Stomach (tissue), 9 donors: ENCODE data around the gene FBXL7. TPM values are rescaled to one million over a fixed set of nuclear protein-coding genes. Genes with fewer than 3 reads are reported as not detected.

Experiments
- DNase-seq, 2 donors: peaks; one replicate each; pipeline versions ENCODE4 v3.0.0 to v3.0.0-alpha.2; 2013 to 2019
- H3K27ac ChIP-seq, 5 donors: fragments of 200-600 bp in 4 of 5; sonication (generic) in 4 of 5; one replicate each; pipeline ENCODE4 v1.5.1; 2013 to 2019; ENCODE audit warnings: mild to moderate bottlenecking in 1 of 5, moderate library complexity in 1 of 5
- H3K27me3 ChIP-seq, 3 donors: fragments of 200-600 bp; sonication (generic); one replicate each; pipeline ENCODE4 v1.5.1; 2017 to 2019; ENCODE audit warnings: mixed run types in 1 of 3
- H3K36me3 ChIP-seq, 4 donors: fragments of 200-600 bp; sonication (generic); 1 replicate in 3 of 4; 2 replicates in 1 of 4; pipeline ENCODE4 v1.5.1; 2016 to 2019
- H3K4me1 ChIP-seq, 4 donors: fragments of 200-600 bp; sonication (generic); one replicate each; pipeline ENCODE4 v1.5.1; 2016 to 2019
- H3K4me3 ChIP-seq, 4 donors: fragments of 200-600 bp; sonication (generic) in 3 of 4; one replicate each; pipeline ENCODE4 v1.5.1; 2016 to 2019; ENCODE audit warnings: mild to moderate bottlenecking in 1 of 4
- H3K9me3 ChIP-seq, 4 donors: fragments of 200-600 bp; sonication (generic); one replicate each; pipeline ENCODE4 v1.5.1; 2016 to 2019
- EP300 ChIP-seq: sonication (generic); formaldehyde crosslinking; IDR thresholded peaks from one replicate; pipeline ENCODE4 v1.6.1; 2017; ENCODE audit warnings: antibody characterized with exemption
- POLR2A ChIP-seq, 4 donors: fragments of 450-650 bp; IDR thresholded peaks; one replicate each; pipeline ENCODE4 v1.6.1; 2016; ENCODE audit warnings: antibody characterized with exemption in 4 of 4, control low read depth in 2 of 4, mild to moderate bottlenecking in 1 of 4, moderate library complexity in 1 of 4
- POLR2AphosphoS5 ChIP-seq, 3 donors: sonication (generic); formaldehyde crosslinking; IDR thresholded peaks; one replicate each; pipeline ENCODE4 v1.6.1; 2016; ENCODE audit warnings: antibody characterized with exemption in 3 of 3
- WGBS, 5 donors: extraction: QIAGEN DNeasy Blood & Tissue Kit in 3 of 5; methylation state at CpG; one replicate each; pipeline versions ENCODE4 v1.1.5 to v1.1.7; 2013 to 2018; 5-methylcytosine and 5-hydroxymethylcytosine counted together
- intact Hi-C: fragments of 100-400 bp; cut with DNase I; formaldehyde crosslinking; loops from one replicate; pipeline ENCODE4 v1.15.1; 2023; ENCODE audit warnings: low total_unique reads
- polyA plus RNA-seq, 3 donors: library from polyadenylated mRNA; stranded (reverse); fragments of 200-250 nt; gene quantifications; one replicate each; pipeline ENCODE4 v1.2.3, GENCODE V29; 2013
- total RNA-seq, 5 donors: library from RNA; depleted of rRNA; stranded (reverse); fragments of >200 nt; gene quantifications; one replicate each; pipeline versions ENCODE4 v1.1.0 to v1.2.3, GENCODE V29; 2014 to 2016
- TF ChIP-seq, protein P1 (sequence below), 7 experiments: fragments of 450-650 bp in 4 of 7; fragments of 200-600 bp in 3 of 7; sonication (generic) in 3 of 7; IDR thresholded peaks; one replicate each; pipeline ENCODE4 v1.5.1; 2016 to 2019; ENCODE audit warnings: antibody characterized with exemption in 7 of 7, control low read depth in 2 of 7, mild to moderate bottlenecking in 1 of 7
- donor health status: healthy with polysubstance abuse.
- donor health status: Bipolar disorder and iron deficiency.
- donor health status: healthy.

Gene FBXL7
- total and polyA plus RNA-seq, 8 donors = 3.6 to 17.1 (median 6.8) TPM

DNA sequence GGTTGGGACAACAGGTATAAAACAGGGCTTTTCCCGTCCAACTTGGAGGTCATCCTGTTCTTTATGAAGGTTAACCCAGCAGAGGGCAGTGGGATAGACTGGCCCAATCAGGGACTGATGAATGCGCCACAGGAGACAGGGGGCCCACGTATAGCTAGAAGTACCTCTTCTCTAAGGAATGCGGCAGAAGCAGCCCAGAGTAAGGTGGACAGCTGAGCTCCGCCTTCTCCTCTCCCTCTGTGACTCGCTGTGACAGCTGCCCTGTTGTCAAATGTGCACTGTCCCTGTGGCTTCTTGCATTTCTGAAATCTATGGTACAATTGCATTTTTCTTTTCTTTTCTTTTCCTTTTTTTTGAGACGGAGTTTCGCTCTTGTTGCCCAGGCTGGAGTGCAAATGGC, 306.6 kb downstream of the FBXL7 start:
- Histone ChIP-seq H3K4me1 (peaks cover 0 to 8% (median 0%) of the 10 kb centered on the region in 4 donors), H3K27me3 (no peaks in the 10 kb centered on the region), H3K27ac (no peak overlapping the region), H3K4me3 (no peak overlapping the region), H3K36me3 (no peaks in the 10 kb centered on the region), H3K9me3 (peaks cover 0 to 14% (median 6%) of the 10 kb centered on the region in 4 donors)
- intact Hi-C loops = no loop called here
- no peak for DNase-seq
- TF ChIP-seq EP300 (no peak), POLR2A (IDR thresholded peaks at IDR 0.05) (no peak), POLR2AphosphoS5 (IDR thresholded peaks at IDR 0.05) (no peak)
- TF ChIP-seq, protein P1, sequence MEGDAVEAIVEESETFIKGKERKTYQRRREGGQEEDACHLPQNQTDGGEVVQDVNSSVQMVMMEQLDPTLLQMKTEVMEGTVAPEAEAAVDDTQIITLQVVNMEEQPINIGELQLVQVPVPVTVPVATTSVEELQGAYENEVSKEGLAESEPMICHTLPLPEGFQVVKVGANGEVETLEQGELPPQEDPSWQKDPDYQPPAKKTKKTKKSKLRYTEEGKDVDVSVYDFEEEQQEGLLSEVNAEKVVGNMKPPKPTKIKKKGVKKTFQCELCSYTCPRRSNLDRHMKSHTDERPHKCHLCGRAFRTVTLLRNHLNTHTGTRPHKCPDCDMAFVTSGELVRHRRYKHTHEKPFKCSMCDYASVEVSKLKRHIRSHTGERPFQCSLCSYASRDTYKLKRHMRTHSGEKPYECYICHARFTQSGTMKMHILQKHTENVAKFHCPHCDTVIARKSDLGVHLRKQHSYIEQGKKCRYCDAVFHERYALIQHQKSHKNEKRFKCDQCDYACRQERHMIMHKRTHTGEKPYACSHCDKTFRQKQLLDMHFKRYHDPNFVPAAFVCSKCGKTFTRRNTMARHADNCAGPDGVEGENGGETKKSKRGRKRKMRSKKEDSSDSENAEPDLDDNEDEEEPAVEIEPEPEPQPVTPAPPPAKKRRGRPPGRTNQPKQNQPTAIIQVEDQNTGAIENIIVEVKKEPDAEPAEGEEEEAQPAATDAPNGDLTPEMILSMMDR (IDR thresholded peaks at IDR 0.05) = no peak
- 76 to 90% (median 83%) methylated on average over 8 of the region's 8 CpGs for WGBS, 5 donors

DNA sequence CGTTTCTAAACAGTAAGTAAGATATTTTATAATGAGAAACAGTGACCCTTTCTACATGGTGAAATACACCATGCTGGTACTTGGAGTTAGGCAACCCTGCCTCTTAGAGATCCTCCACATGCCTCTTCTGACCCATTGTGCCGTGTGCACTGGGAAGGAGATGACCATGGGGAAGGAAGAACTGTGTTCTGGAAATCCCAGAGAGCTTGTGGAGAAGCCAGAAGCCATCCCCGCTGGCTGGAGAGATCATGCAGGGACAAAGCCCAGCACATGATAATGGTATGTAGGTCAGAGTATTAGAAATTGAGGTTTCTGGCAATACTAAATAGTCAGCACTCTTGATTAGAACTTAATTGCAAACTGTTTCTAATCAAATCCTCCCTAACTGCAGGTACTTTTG, 307.3 kb downstream of the FBXL7 start:
- Histone ChIP-seq H3K4me3 (no peak overlapping the region), H3K27me3 (no peaks in the 10 kb centered on the region), H3K27ac (no peak overlapping the region), H3K36me3 (no peaks in the 10 kb centered on the region), H3K4me1 (peaks cover 0 to 8% (median 0%) of the 10 kb centered on the region in 4 donors), H3K9me3 (peaks cover 0 to 14% (median 6%) of the 10 kb centered on the region in 4 donors)
- no peak for DNase-seq
- 60 to 89% (median 74%) methylated on average over 3 of the region's 3 CpGs for WGBS, 5 donors
- intact Hi-C loops = no loop called here
- TF ChIP-seq, protein P1 (IDR thresholded peaks at IDR 0.05) = no peak
- no peak for TF ChIP-seq POLR2AphosphoS5 (IDR thresholded peaks at IDR 0.05)
- TF ChIP-seq POLR2A (IDR thresholded peaks at IDR 0.05) = no peak
- TF ChIP-seq EP300 = no peak

DNA sequence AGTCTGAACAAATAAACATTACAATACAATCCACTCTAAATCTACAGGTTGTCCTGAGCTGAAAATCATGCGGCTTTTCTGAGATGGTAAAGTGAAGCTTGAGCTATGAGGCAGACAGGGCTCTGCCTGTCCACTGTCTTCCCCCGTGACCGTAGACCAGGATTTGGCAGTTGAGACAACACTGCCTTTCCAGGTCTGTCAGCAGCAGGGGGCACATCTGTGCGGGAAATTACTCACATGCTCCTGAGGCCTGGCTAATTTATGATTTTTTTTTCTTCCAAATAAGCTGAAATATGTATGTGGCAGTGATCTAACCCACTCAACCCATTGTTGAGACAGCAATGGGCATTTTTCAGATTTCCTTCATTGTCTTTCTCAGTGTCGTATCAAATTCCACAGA, 307.9 kb downstream of the FBXL7 start:
- no peaks in the 10 kb centered on the region for H3K36me3 ChIP-seq
- no peaks in the 10 kb centered on the region for H3K27me3 ChIP-seq
- H3K4me1 ChIP-seq = peaks cover 0 to 8% (median 0%) of the 10 kb centered on the region in 4 donors
- DNase-seq = peak in 1 of 2 donors; percentile 44
- H3K27ac ChIP-seq = no peak overlapping the region
- H3K9me3 ChIP-seq = peaks cover 0 to 14% (median 6%) of the 10 kb centered on the region in 4 donors
- H3K4me3 ChIP-seq = no peak overlapping the region
- intact Hi-C loops = no loop called here
- TF ChIP-seq, protein P1 (IDR thresholded peaks at IDR 0.05) = no peak
- TF ChIP-seq EP300 = no peak
- no peak for TF ChIP-seq POLR2A (IDR thresholded peaks at IDR 0.05)
- TF ChIP-seq POLR2AphosphoS5 (IDR thresholded peaks at IDR 0.05) = no peak
- WGBS, 5 donors = 59 to 75% (median 64%) methylated on average over 5 of the region's 5 CpGs

DNA sequence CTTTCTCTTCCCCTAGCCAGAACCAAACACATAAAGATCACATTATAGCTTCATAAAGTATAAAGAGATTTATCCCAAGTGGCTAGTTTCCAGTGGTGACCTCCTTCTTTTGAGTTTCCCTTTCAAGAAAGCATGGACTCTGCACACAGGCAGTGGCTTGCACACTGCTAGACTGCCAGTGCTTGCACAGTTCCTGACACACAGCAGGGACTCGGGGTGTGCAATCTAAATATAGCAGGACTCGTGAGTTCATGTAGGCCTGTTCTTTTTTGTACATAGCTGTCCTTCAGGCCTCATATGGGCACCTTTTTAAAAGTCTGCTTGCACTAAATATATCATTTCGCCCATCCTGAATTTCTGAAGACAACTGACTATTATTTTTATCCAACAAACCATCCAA, 308.6 kb downstream of the FBXL7 start:
- WGBS, 5 donors = 64 to 73% (median 65%) methylated on average over 3 of the region's 3 CpGs
- Histone ChIP-seq H3K36me3 (no peaks in the 10 kb centered on the region), H3K27ac (no peak overlapping the region), H3K4me3 (no peak overlapping the region), H3K9me3 (peaks cover 0 to 13% (median 6%) of the 10 kb centered on the region in 4 donors), H3K27me3 (no peaks in the 10 kb centered on the region), H3K4me1 (peaks cover 0 to 8% (median 0%) of the 10 kb centered on the region in 4 donors)
- DNase-seq = no peak
- TF ChIP-seq POLR2AphosphoS5 (IDR thresholded peaks at IDR 0.05) (no peak), POLR2A (IDR thresholded peaks at IDR 0.05) (no peak), EP300 (no peak)
- TF ChIP-seq, protein P1 (IDR thresholded peaks at IDR 0.05) = no peak
- intact Hi-C loops = no loop called here
